Tibial nerve (tissue), 4 donors: ENCODE results near the gene CCNL1. TPM values are rescaled to one million over a fixed set of nuclear protein-coding genes. Genes with fewer than 3 reads are reported as not detected.
"Not testable (repeated sequence)": the region's sequence is repeated elsewhere in the genome, so short reads cannot be mapped to it uniquely, and the experiment has no call there.

Source experiments
- DNase-seq, 2 donors: peaks; one replicate each; pipeline ENCODE4 v3.0.0-alpha.2; 2019; ENCODE audit warnings: low spot score in 2 of 2
- H3K27ac ChIP-seq, 4 donors: fragments of 200-600 bp; sonication (generic) in 3 of 4; one replicate each; pipeline ENCODE4 v1.5.1; 2017 to 2019; ENCODE audit warnings: mild to moderate bottlenecking in 1 of 4
- H3K27me3 ChIP-seq, 2 donors: fragments of 200-600 bp; sonication (generic) in 1 of 2; one replicate each; pipeline versions ENCODE4 v1.5.1 to v1.6.0; 2017 to 2019
- H3K36me3 ChIP-seq, 3 donors: fragments of 200-600 bp; sonication (generic); one replicate each; pipeline ENCODE4 v1.5.1; 2018 to 2019
- H3K4me1 ChIP-seq, 4 donors: fragments of 200-600 bp; sonication (generic) in 3 of 4; one replicate each; pipeline ENCODE4 v1.5.1; 2017 to 2019
- H3K4me3 ChIP-seq, 4 donors: fragments of 200-600 bp; sonication (generic) in 3 of 4; one replicate each; pipeline ENCODE4 v1.5.1; 2017 to 2019; ENCODE audit warnings: mild to moderate bottlenecking in 1 of 4, moderate library complexity in 1 of 4
- H3K9me3 ChIP-seq, 4 donors: fragments of 200-600 bp; sonication (generic) in 3 of 4; one replicate each; pipeline ENCODE4 v1.5.1; 2017 to 2019
- EP300 ChIP-seq, 2 donors: sonication (generic); formaldehyde crosslinking; IDR thresholded peaks; one replicate each; pipeline ENCODE4 v1.6.1; 2017; ENCODE audit warnings: antibody characterized with exemption in 2 of 2, mild to moderate bottlenecking in 1 of 2
- POLR2A ChIP-seq, 2 donors: fragments of 450-650 bp; IDR thresholded peaks; one replicate each; pipeline ENCODE4 v1.6.1; 2017; ENCODE audit warnings: antibody characterized with exemption in 2 of 2, mild to moderate bottlenecking in 2 of 2, moderate library complexity in 2 of 2
- WGBS, 2 donors: methylation state at CpG; one replicate each; pipeline ENCODE4 v1.1.5; 2018; 5-methylcytosine and 5-hydroxymethylcytosine counted together
- total RNA-seq, 4 donors: library from RNA; depleted of rRNA; stranded (reverse); fragments of >200 nt; gene quantifications; one replicate each; pipeline ENCODE4 v1.1.0, GENCODE V29; 2016
- TF ChIP-seq, protein P1 (sequence below), 5 experiments: fragments of 200-600 bp in 3 of 5; fragments of 450-650 bp in 2 of 5; sonication (generic) in 3 of 5; IDR thresholded peaks; one replicate each; pipeline ENCODE4 v1.5.1; 2016 to 2019; ENCODE audit warnings: antibody characterized with exemption in 5 of 5, mild to moderate bottlenecking in 3 of 5, moderate library complexity in 2 of 5

CCNL1 gene
- total RNA-seq, 4 donors from 2014 or later, result 176 to 239 (median 239) TPM

DNA sequence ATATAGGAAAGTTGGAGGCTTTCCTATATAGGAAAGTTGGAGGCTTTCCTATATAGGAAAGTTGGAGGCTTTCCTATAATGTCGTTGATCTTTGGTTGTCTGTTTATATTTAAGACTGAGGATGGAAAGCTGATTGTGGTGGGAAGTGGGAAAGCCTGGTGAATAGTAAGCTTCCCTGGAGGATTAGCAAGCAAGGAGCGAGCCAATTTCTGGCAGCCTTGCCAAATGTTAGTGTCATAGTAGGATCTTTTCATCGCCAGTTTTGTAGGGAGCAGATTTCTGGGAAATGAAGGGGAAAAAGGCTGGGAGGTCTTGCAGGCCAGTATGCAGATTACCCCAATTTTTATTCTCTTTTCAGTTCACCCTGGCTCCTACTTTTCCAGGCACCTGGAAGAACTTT, 39.9 kb upstream of the CCNL1 start:
- no peak for DNase-seq
- Histone ChIP-seq H3K36me3 (no peaks in the 10 kb centered on the region), H3K9me3 (peaks cover 0 to 12% (median 0%) of the 10 kb centered on the region in 4 donors), H3K27me3 (no peaks in the 10 kb centered on the region), H3K4me3 (no peak overlapping the region), H3K4me1 (peaks cover 0 to 22% (median 0%) of the 10 kb centered on the region in 4 donors), H3K27ac (no peak overlapping the region)
- TF ChIP-seq POLR2A (IDR thresholded peaks at IDR 0.05) (no peak), EP300 (IDR thresholded peaks at IDR 0.05) (no peak)
- TF ChIP-seq, protein P1, sequence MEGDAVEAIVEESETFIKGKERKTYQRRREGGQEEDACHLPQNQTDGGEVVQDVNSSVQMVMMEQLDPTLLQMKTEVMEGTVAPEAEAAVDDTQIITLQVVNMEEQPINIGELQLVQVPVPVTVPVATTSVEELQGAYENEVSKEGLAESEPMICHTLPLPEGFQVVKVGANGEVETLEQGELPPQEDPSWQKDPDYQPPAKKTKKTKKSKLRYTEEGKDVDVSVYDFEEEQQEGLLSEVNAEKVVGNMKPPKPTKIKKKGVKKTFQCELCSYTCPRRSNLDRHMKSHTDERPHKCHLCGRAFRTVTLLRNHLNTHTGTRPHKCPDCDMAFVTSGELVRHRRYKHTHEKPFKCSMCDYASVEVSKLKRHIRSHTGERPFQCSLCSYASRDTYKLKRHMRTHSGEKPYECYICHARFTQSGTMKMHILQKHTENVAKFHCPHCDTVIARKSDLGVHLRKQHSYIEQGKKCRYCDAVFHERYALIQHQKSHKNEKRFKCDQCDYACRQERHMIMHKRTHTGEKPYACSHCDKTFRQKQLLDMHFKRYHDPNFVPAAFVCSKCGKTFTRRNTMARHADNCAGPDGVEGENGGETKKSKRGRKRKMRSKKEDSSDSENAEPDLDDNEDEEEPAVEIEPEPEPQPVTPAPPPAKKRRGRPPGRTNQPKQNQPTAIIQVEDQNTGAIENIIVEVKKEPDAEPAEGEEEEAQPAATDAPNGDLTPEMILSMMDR (IDR thresholded peaks at IDR 0.05), result no peak
- 63 to 68% methylated on average over 3 of the region's 3 CpGs for WGBS, 2 donors

DNA sequence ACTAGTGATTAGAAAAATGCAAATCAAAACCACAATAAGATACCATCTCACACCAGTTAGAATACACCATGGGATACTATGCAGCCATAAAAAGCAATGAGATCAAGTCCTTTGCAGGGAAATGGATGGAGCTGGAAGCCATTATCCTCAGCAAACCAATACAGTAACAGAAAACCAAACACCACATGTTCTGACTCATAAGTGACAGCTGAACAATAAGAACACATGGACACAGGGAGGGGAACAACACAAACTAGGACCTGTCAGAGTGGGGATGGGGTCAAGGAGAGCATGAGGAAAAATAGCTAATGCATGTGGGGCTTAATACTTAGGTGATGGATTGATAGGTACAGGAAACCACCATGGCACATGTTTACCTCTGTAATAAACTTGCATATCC, 36.0 kb upstream of the CCNL1 start:
- H3K27me3 ChIP-seq, result no peaks in the 10 kb centered on the region
- TF ChIP-seq POLR2A (IDR thresholded peaks at IDR 0.05) (no peak), EP300 (IDR thresholded peaks at IDR 0.05) (no peak)
- TF ChIP-seq, protein P1 (IDR thresholded peaks at IDR 0.05), result no peak
- no peak overlapping the region for H3K27ac ChIP-seq
- H3K36me3 ChIP-seq, result no peaks in the 10 kb centered on the region
- H3K4me3 ChIP-seq, result no peak overlapping the region
- DNase-seq, result no peak
- peaks cover 0 to 8% (median 0%) of the 10 kb centered on the region in 4 donors for H3K4me1 ChIP-seq
- H3K9me3 ChIP-seq, result peaks cover 0 to 38% (median 0%) of the 10 kb centered on the region in 4 donors

DNA sequence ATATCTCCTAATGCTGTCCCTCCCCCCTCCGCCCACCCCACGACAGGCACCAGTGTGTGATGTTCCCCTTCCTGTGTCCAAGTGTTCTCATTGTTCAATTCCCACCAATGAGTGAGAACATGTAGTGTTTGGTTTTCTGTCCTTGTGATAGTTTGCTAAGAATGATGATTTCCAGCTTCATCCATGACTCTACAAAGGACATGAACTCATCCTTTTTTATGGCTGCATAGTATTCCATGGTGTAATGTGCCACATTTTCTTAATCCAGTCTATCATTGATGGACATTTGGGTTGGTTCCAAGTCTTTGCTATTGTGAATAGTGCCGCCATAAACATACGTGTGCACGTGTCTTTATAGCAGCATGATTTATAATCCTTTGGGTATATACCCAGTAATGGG, 31.2 kb upstream of the CCNL1 start:
- H3K4me1 ChIP-seq, H3K27me3 ChIP-seq, DNase-seq, H3K4me3 ChIP-seq, H3K36me3 ChIP-seq, H3K27ac ChIP-seq: not testable (repeated sequence)
- WGBS, 2 donors, result 94 to 97% methylated on average over 5 of the region's 5 CpGs
- peaks cover 0 to 76% (median 4%) of the 10 kb centered on the region in 4 donors for H3K9me3 ChIP-seq

DNA sequence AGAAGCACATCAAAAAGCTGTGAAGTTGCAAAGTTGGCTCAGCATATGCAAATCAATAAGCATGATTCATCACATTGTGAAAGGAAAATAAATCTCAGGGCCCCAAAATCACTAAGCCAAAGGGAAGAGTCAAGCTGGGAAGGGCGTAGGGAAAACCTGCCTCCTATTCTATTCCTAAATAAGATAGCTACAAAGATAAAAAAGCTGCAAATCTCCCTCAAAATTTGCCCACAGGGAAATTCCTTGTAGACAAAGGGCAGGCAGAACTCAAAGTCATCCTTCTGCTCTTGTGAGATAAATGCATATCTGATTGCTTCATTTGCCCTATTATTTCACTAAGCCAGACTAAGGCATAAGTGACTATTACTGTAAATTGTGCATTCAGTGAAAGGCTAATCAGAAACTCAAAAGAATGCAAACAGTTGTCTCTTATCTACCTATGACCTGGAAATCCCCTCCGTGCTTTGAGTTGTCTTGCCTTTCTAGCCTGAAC, 30.5 kb upstream of the CCNL1 start:
- Histone ChIP-seq H3K27me3 (no peaks in the 10 kb centered on the region), H3K9me3 (peaks cover 0 to 77% (median 4%) of the 10 kb centered on the region in 4 donors), H3K36me3 (peaks cover 0 to 15% (median 0%) of the 10 kb centered on the region in 3 donors), H3K4me3 (no peak overlapping the region), H3K4me1 (no peaks in the 10 kb centered on the region), H3K27ac (no peak overlapping the region)
- WGBS, 2 donors, result 78 to 83% methylated on average over 2 of the region's 2 CpGs
- DNase-seq, result no peak
- TF ChIP-seq POLR2A (IDR thresholded peaks at IDR 0.05), result no peak
- TF ChIP-seq, protein P1 (IDR thresholded peaks at IDR 0.05), result no peak
- TF ChIP-seq EP300 (IDR thresholded peaks at IDR 0.05), result no peak

DNA sequence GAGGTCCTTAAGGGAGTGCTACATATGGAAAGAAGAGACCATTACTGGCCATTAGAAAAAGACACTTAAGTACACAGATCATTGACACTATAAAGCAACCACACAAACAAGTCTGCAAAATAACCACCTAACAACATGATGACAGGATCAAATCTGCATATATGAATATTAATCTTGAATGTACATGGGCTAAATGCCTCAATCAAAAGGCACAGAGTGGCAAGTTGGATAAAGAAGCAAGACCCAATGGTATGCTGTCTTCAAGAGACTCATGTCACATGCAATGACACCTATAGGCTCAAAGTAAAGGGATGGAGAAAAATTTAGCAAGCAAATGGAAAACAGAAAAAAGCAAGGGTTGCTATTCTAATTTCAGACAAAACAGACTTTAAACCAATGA, 28.4 kb upstream of the CCNL1 start:
- Histone ChIP-seq H3K27ac (no peak overlapping the region), H3K27me3 (no peaks in the 10 kb centered on the region), H3K4me3 (no peak overlapping the region), H3K4me1 (no peaks in the 10 kb centered on the region), H3K36me3 (peaks cover 0 to 35% (median 0%) of the 10 kb centered on the region in 3 donors), H3K9me3 (peaks cover 0 to 77% (median 4%) of the 10 kb centered on the region in 4 donors)
- TF ChIP-seq EP300 (IDR thresholded peaks at IDR 0.05) (no peak), POLR2A (IDR thresholded peaks at IDR 0.05) (no peak)
- TF ChIP-seq, protein P1 (IDR thresholded peaks at IDR 0.05), result no peak
- no peak for DNase-seq

DNA sequence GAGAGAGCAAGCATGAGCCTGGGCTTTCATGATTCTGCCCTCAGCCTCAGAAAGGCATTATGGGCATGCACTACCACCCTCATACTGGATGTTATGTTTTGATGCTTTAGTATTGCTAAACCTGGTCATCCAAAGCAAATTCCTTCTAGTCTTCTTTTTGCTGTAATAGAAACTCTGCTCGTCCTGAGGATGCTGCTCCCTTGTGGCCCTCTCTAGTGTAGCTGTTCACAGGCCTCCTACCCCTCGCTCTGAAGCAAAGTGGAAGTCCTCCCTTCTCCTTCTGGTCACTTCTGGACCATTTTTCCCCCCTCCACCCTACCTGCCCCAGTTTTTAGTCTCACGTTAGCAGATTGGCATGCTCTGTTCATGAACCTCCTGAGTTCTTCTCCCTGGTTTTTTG, 22.9 kb upstream of the CCNL1 start:
- Histone ChIP-seq H3K4me3 (no peak overlapping the region), H3K27me3 (no peaks in the 10 kb centered on the region), H3K27ac (no peak overlapping the region), H3K36me3 (peaks cover 0 to 63% (median 0%) of the 10 kb centered on the region in 3 donors), H3K9me3 (peaks cover 0 to 42% (median 0%) of the 10 kb centered on the region in 4 donors), H3K4me1 (no peaks in the 10 kb centered on the region)
- TF ChIP-seq EP300 (IDR thresholded peaks at IDR 0.05) (no peak), POLR2A (IDR thresholded peaks at IDR 0.05) (no peak)
- TF ChIP-seq, protein P1 (IDR thresholded peaks at IDR 0.05), result no peak
- 79 to 89% methylated on average over 3 of the region's 3 CpGs for WGBS, 2 donors
- no peak for DNase-seq
